Measurements from ENCODE around the gene NFKBIL1.
"Not testable (repeated sequence)": the region's sequence is repeated elsewhere in the genome, so short reads cannot be mapped to it uniquely, and the experiment has no call there.

Gene NFKBIL1

DNA sequence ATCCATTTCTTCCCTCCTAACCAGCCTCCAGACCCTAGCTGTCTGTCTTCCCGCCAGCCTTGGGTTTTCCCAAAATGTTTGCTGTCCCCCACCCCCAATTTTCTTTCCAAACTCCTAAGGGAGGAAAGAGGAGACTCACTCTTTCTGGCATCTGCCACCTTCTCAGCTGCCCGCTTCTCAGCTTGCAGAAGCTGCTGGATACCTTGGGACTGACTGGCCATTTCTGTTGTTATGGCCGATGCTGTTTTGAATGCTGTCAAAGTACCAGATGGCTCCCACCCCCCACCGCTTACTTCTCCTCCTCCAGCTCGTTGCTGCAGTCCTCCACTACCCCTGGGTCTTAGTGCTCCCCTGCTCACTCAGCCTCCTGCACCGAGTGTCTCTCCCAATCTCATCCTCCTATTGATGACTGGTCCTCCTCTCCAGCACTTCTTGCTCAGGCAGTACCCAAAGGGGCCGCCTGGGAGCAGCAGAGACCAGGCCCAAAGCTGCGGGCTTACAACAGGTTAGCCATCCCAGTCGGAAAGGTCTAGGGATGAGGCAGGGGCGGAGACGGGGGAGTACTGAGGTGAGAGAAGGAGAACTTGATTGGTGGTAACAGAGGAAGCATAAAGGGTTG lies 960 bp upstream of the NFKBIL1 start, which contains the start of gene ATP6V1G2:
Gene ATP6V1G2, minus strand, starts transcription at position 270 of the 619 bp plus-strand sequence. Its CDS starts 49 bp downstream, at position 221.
- peak; percentile 81 for ATAC-seq
- TF ChIP-seq TCF4 (CRISPR knock-in tag; IDR thresholded peaks at IDR 0.05; ENCODE audit: borderline replicate concordance) (peak; percentile 20; the same call in 1 of the 2 replicates), ZNF70 (CRISPR knock-in tag; IDR thresholded peaks at IDR 0.05) (peak; percentile 61; the same call in 1 of the 2 replicates)
- TF ChIP-seq, protein P1, sequence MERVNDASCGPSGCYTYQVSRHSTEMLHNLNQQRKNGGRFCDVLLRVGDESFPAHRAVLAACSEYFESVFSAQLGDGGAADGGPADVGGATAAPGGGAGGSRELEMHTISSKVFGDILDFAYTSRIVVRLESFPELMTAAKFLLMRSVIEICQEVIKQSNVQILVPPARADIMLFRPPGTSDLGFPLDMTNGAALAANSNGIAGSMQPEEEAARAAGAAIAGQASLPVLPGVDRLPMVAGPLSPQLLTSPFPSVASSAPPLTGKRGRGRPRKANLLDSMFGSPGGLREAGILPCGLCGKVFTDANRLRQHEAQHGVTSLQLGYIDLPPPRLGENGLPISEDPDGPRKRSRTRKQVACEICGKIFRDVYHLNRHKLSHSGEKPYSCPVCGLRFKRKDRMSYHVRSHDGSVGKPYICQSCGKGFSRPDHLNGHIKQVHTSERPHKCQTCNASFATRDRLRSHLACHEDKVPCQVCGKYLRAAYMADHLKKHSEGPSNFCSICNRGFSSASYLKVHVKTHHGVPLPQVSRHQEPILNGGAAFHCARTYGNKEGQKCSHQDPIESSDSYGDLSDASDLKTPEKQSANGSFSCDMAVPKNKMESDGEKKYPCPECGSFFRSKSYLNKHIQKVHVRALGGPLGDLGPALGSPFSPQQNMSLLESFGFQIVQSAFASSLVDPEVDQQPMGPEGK (CRISPR knock-in tag; IDR thresholded peaks at IDR 0.05; ENCODE audit: borderline replicate concordance): no peak

DNA sequence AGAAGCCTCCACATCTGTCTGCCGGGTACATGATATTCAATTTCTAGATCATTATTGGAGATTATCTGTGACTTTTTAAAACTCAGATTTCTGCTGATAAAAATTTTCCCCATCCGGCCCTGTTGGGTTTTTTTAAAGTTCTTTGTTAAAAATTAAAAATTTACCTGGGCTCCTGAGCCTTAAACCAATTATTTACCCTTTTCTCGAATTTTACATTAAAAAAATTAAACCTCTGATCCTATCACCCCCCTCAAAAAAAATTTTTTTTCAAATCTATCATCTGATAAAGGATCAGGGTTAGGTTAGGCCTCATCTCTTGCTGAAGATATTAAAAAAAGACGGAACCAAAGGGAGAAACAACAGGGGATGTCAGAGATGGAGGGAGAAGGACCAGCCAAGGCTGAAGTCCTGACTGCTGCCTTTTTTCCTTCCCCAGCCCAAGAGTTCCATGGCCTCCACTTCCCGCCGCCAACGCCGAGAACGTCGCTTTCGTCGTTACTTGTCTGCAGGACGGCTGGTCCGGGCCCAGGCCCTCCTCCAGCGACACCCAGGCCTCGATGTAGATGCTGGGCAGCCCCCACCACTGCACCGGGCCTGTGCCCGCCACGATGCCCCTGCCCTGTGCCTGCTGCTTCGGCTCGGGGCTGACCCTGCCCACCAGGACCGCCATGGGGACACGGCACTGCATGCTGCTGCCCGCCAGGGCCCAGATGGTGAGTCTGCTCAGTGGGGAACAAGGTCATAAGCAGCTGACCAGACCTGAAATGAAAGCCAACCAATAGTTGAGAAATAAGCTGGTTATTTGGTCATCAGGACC lies 527 bp downstream of the NFKBIL1 start:
- TF ChIP-seq, protein P2, sequence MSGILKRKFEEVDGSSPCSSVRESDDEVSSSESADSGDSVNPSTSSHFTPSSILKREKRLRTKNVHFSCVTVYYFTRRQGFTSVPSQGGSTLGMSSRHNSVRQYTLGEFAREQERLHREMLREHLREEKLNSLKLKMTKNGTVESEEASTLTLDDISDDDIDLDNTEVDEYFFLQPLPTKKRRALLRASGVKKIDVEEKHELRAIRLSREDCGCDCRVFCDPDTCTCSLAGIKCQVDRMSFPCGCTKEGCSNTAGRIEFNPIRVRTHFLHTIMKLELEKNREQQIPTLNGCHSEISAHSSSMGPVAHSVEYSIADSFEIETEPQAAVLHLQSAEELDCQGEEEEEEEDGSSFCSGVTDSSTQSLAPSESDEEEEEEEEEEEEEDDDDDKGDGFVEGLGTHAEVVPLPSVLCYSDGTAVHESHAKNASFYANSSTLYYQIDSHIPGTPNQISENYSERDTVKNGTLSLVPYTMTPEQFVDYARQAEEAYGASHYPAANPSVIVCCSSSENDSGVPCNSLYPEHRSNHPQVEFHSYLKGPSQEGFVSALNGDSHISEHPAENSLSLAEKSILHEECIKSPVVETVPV (CRISPR knock-in tag; IDR thresholded peaks at IDR 0.05): peak; percentile 25; the same call in 1 of the 2 replicates
- TF ChIP-seq, protein P1 (CRISPR knock-in tag; IDR thresholded peaks at IDR 0.05; ENCODE audit: borderline replicate concordance): no peak
- TF ChIP-seq ZFP30 (CRISPR knock-in tag; IDR thresholded peaks at IDR 0.05) (no peak), CSDC2 (CRISPR knock-in tag; IDR thresholded peaks at IDR 0.05) (peak; percentile 82; the same call in 1 of the 2 replicates)
- peak; percentile 6; the same call in 2 of the 3 replicates for ATAC-seq

DNA sequence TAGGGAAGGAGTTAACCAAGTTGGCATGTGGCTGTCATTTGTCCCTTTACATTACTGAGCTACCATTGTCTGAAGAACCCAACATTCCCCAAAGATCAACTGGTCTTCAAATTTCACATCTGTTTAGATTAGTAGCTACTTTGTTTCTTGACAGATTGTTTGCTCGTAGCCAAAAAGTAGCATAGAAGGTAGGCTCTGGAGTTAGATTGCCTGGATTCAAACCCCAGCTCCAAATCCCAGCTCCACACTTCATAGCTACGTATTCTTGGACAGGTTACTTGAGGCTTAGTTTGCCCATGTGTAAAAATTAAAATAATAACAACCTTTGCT lies 1.1 kb downstream of the NFKBIL1 start:
- ATAC-seq: no peak
- TF ChIP-seq CSDC2 (CRISPR knock-in tag; IDR thresholded peaks at IDR 0.05): no peak
- no peak for TF ChIP-seq ISL1 (CRISPR knock-in tag; IDR thresholded peaks at IDR 0.05)
- TF ChIP-seq GLIS3 (CRISPR knock-in tag; IDR thresholded peaks at IDR 0.05): no peak
- TF ChIP-seq PPARA (CRISPR knock-in tag; IDR thresholded peaks at IDR 0.05; ENCODE audit: borderline replicate concordance): no peak
- TF ChIP-seq ESRRG (CRISPR knock-in tag; IDR thresholded peaks at IDR 0.05): no peak
- TF ChIP-seq, protein P3, sequence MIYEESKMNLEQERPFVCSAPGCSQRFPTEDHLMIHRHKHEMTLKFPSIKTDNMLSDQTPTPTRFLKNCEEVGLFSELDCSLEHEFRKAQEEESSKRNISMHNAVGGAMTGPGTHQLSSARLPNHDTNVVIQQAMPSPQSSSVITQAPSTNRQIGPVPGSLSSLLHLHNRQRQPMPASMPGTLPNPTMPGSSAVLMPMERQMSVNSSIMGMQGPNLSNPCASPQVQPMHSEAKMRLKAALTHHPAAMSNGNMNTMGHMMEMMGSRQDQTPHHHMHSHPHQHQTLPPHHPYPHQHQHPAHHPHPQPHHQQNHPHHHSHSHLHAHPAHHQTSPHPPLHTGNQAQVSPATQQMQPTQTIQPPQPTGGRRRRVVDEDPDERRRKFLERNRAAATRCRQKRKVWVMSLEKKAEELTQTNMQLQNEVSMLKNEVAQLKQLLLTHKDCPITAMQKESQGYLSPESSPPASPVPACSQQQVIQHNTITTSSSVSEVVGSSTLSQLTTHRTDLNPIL (CRISPR knock-in tag; IDR thresholded peaks at IDR 0.05; ENCODE audit: low read depth): no peak

DNA sequence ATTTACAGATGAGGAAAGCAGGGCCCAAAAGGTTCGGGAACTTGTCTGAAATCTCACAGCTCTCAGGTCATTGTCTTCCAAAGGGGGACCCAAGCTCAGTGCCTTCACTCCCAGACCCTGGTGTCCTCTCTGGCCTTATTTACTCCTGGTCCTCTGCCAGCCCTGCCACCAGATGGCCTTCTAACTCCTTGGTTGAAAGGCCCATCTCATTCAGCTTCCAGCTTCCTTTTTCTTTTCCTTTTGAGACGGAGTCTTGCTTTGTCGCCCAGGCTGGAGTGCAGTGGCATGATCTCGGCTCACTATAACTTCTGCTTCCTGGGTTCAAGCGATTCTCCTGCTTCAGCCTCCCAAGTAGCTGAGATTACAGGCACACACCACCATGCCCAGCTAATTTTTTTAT lies 4.0 kb downstream of the NFKBIL1 start:
- not testable (repeated sequence) for ATAC-seq

DNA sequence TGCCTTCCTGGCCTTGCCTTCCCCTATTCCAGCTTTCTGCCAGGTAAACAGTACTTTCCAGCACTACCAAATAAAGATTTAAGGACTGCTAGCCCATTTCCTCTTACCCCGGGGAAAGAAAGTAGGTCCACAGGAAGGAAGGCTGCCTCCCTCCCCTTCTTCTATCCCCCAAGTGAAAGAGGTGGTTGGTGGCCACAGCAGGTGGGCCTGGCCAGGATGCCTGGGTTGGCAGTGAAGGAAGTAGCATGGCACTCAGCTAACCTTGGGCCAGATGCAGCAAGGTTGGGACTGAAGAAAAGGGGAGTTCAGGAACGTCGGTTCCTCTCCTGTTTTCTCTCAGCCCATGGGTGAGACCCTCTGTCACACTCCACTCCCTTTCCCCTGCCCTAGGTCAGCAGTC lies 8.9 kb downstream of the NFKBIL1 start:
- ATAC-seq: no peak
- no peak for TF ChIP-seq PPARA (CRISPR knock-in tag; IDR thresholded peaks at IDR 0.05; ENCODE audit: borderline replicate concordance)
- no peak for TF ChIP-seq ZFP30 (CRISPR knock-in tag; IDR thresholded peaks at IDR 0.05)
- no peak for TF ChIP-seq ZFP3 (CRISPR knock-in tag; IDR thresholded peaks at IDR 0.05)
- TF ChIP-seq ZNF8 (CRISPR knock-in tag; IDR thresholded peaks at IDR 0.05): no peak
- TF ChIP-seq OSR1 (CRISPR knock-in tag; IDR thresholded peaks at IDR 0.05): no peak
- TF ChIP-seq ZNF70 (CRISPR knock-in tag; IDR thresholded peaks at IDR 0.05): no peak
- TF ChIP-seq SNAI2 (CRISPR knock-in tag; IDR thresholded peaks at IDR 0.05): no peak
- TF ChIP-seq BACH2 (CRISPR knock-in tag; IDR thresholded peaks at IDR 0.05; ENCODE audit: borderline replicate concordance): no peak
- TF ChIP-seq ZNF565 (CRISPR knock-in tag; conservative IDR thresholded peaks at IDR 0.05; ENCODE audit: low read depth): no peak
- TF ChIP-seq, protein P4, sequence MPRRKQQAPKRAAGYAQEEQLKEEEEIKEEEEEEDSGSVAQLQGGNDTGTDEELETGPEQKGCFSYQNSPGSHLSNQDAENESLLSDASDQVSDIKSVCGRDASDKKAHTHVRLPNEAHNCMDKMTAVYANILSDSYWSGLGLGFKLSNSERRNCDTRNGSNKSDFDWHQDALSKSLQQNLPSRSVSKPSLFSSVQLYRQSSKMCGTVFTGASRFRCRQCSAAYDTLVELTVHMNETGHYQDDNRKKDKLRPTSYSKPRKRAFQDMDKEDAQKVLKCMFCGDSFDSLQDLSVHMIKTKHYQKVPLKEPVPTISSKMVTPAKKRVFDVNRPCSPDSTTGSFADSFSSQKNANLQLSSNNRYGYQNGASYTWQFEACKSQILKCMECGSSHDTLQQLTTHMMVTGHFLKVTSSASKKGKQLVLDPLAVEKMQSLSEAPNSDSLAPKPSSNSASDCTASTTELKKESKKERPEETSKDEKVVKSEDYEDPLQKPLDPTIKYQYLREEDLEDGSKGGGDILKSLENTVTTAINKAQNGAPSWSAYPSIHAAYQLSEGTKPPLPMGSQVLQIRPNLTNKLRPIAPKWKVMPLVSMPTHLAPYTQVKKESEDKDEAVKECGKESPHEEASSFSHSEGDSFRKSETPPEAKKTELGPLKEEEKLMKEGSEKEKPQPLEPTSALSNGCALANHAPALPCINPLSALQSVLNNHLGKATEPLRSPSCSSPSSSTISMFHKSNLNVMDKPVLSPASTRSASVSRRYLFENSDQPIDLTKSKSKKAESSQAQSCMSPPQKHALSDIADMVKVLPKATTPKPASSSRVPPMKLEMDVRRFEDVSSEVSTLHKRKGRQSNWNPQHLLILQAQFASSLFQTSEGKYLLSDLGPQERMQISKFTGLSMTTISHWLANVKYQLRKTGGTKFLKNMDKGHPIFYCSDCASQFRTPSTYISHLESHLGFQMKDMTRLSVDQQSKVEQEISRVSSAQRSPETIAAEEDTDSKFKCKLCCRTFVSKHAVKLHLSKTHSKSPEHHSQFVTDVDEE (CRISPR knock-in tag; IDR thresholded peaks at IDR 0.05): no peak

Measured in SK-N-SH treated with all-trans-retinoic acid at 6 μM for 48 hours (cell line).